ENCODE results near the gene STAT5A. TPM values are rescaled to one million over a fixed set of nuclear protein-coding genes. Genes with fewer than 3 reads are reported as not detected.

STAT5A gene
- total and polyA plus RNA-seq, 9 of the 15 experiments (the other 6 are each of a cell fraction or from before 2014, with no cell fraction given) = 79.9 to 415 (median 196) TPM

DNA sequence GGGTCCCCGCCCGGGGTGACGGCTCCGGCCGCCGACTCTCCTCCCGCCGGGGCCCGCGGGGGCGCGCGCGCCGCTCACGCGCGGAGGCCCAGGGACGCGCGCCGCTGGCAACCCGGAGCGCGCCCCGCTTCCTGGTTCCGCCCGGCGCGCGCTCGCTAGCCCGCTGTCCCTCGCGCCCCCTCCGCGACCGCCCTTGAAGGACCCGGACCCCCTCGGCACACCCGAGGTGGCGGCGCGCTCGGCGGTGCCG, 12.0 kb upstream of the STAT5A start, which contains the start of gene STAT5B (continued):
- TF ChIP-seq, protein P1, sequence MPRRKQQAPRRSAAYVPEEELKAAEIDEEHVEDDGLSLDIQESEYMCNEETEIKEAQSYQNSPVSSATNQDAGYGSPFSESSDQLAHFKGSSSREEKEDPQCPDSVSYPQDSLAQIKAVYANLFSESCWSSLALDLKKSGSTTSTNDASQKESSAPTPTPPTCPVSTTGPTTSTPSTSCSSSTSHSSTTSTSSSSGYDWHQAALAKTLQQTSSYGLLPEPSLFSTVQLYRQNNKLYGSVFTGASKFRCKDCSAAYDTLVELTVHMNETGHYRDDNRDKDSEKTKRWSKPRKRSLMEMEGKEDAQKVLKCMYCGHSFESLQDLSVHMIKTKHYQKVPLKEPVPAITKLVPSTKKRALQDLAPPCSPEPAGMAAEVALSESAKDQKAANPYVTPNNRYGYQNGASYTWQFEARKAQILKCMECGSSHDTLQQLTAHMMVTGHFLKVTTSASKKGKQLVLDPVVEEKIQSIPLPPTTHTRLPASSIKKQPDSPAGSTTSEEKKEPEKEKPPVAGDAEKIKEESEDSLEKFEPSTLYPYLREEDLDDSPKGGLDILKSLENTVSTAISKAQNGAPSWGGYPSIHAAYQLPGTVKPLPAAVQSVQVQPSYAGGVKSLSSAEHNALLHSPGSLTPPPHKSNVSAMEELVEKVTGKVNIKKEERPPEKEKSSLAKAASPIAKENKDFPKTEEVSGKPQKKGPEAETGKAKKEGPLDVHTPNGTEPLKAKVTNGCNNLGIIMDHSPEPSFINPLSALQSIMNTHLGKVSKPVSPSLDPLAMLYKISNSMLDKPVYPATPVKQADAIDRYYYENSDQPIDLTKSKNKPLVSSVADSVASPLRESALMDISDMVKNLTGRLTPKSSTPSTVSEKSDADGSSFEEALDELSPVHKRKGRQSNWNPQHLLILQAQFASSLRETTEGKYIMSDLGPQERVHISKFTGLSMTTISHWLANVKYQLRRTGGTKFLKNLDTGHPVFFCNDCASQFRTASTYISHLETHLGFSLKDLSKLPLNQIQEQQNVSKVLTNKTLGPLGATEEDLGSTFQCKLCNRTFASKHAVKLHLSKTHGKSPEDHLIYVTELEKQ (CRISPR knock-in tag; IDR thresholded peaks at IDR 0.05) = no peak
- no peak for TF ChIP-seq HDAC3 (IDR thresholded peaks at IDR 0.05; ENCODE audit: borderline replicate concordance, partially characterized antibody)
- TF ChIP-seq, protein P2, sequence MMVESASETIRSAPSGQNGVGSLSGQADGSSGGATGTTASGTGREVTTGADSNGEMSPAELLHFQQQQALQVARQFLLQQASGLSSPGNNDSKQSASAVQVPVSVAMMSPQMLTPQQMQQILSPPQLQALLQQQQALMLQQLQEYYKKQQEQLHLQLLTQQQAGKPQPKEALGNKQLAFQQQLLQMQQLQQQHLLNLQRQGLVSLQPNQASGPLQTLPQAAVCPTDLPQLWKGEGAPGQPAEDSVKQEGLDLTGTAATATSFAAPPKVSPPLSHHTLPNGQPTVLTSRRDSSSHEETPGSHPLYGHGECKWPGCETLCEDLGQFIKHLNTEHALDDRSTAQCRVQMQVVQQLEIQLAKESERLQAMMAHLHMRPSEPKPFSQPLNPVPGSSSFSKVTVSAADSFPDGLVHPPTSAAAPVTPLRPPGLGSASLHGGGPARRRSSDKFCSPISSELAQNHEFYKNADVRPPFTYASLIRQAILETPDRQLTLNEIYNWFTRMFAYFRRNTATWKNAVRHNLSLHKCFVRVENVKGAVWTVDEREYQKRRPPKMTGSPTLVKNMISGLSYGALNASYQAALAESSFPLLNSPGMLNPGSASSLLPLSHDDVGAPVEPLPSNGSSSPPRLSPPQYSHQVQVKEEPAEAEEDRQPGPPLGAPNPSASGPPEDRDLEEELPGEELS (CRISPR knock-in tag; IDR thresholded peaks at IDR 0.05; ENCODE audit: borderline replicate concordance) = no peak
- TF ChIP-seq PHB (CRISPR knock-in tag; IDR thresholded peaks at IDR 0.05) = no peak
- TF ChIP-seq JUNB (CRISPR knock-in tag; conservative IDR thresholded peaks at IDR 0.05) = no peak

Measured in K562 (cell line).